ENCODE data around the gene TXNDC11.

The TXNDC11 gene

GRCh38 chr16:11650641-11651591, 91.7 kb downstream of the TXNDC11 start:
- DNase-seq: no peak

GRCh38 chr16:11649276-11649675, 93.4 kb downstream of the TXNDC11 start:
- DNase-seq: no peak

GRCh38 chr16:11642765-11643116, 99.9 kb downstream of the TXNDC11 start:
- no peak for DNase-seq

GRCh38 chr16:11640987-11641817, 101.5 kb downstream of the TXNDC11 start:
- DNase-seq: no peak

- DNase-seq: no peak
Measured at GRCh38 chr16:11639925-11640899, 102.4 kb downstream of the TXNDC11 start.

GRCh38 chr16:11639008-11639562, 103.6 kb downstream of the TXNDC11 start:
- DNase-seq: no peak

GRCh38 chr16:11638140-11638539, 104.5 kb downstream of the TXNDC11 start:
- no peak for DNase-seq

GRCh38 chr16:11637320-11637719, 105.3 kb downstream of the TXNDC11 start:
- DNase-seq: no peak

- DNase-seq: no peak
Measured at GRCh38 chr16:11636172-11636721, 106.4 kb downstream of the TXNDC11 start.

- no peak for DNase-seq
Measured at GRCh38 chr16:11635679-11636171, 106.9 kb downstream of the TXNDC11 start.

GRCh38 chr16:11635113-11635652, 107.5 kb downstream of the TXNDC11 start:
- DNase-seq: no peak

GRCh38 chr16:11634312-11634711, 108.3 kb downstream of the TXNDC11 start:
- no peak for DNase-seq

GRCh38 chr16:11633113-11633512, 109.5 kb downstream of the TXNDC11 start:
- DNase-seq: no peak

GRCh38 chr16:11632455-11632939, 110.2 kb downstream of the TXNDC11 start:
- no peak for DNase-seq

- DNase-seq: no peak
Measured at GRCh38 chr16:11631214-11631613, 111.4 kb downstream of the TXNDC11 start.

- DNase-seq: no peak
Measured at GRCh38 chr16:11630768-11631056, 111.9 kb downstream of the TXNDC11 start.

GRCh38 chr16:11630046-11630767, 112.5 kb downstream of the TXNDC11 start:
- no peak for DNase-seq
